ENCODE data around the gene BMP7. TPM values are rescaled to one million over a fixed set of nuclear protein-coding genes. Genes with fewer than 3 reads are reported as not detected.

The BMP7 gene
- total RNA-seq, 3 donors from 2014 or later, result 1.7 to 2.8 (median 2.0) TPM

DNA sequence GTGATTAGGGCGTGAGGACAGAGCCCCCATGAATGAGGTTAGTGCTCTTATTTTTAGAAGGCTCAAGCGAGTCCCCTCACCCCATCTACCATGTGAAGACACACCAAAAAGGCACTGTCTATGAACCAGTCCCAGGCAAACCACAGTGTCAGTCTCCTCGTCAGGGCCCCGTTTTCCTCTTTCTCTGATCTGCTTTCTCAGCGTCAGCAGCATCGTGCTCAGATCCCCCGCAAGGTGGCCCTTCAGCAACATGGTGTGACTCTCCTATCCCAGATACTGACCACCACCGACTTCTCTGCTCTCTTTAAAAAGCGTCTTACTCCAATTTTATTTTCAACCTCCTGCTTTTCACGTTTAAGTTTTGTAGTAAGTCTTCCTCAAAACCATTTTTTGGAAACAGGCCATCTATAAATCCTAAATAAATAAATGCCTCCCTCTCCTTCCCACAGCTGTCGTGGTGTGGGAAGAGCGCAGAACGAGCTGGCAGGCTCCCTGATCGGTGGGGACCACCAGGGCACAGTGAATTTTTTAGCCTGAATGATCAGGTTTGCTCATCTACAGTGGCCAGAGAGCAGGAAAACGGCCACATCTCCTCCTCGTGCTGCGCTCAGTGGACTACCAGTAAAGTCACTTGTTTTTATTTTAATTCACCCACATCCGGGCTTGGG lies 113.1 kb downstream of the BMP7 start:
- H3K4me3 ChIP-seq, result no peak overlapping the region
- no peaks in the 10 kb centered on the region for H3K9me3 ChIP-seq
- no peaks in the 10 kb centered on the region for H3K36me3 ChIP-seq (ENCODE audit: low read depth)
- H3K4me1 ChIP-seq (ENCODE audit: low read depth), result no peaks in the 10 kb centered on the region
- no peak for DNase-seq
- ATAC-seq, result no peak
- TF ChIP-seq, protein P1, sequence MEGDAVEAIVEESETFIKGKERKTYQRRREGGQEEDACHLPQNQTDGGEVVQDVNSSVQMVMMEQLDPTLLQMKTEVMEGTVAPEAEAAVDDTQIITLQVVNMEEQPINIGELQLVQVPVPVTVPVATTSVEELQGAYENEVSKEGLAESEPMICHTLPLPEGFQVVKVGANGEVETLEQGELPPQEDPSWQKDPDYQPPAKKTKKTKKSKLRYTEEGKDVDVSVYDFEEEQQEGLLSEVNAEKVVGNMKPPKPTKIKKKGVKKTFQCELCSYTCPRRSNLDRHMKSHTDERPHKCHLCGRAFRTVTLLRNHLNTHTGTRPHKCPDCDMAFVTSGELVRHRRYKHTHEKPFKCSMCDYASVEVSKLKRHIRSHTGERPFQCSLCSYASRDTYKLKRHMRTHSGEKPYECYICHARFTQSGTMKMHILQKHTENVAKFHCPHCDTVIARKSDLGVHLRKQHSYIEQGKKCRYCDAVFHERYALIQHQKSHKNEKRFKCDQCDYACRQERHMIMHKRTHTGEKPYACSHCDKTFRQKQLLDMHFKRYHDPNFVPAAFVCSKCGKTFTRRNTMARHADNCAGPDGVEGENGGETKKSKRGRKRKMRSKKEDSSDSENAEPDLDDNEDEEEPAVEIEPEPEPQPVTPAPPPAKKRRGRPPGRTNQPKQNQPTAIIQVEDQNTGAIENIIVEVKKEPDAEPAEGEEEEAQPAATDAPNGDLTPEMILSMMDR (IDR thresholded peaks at IDR 0.05), result no peak
- intact Hi-C loops (cut with DNase I, micrococcal nuclease), result no loop called here

DNA sequence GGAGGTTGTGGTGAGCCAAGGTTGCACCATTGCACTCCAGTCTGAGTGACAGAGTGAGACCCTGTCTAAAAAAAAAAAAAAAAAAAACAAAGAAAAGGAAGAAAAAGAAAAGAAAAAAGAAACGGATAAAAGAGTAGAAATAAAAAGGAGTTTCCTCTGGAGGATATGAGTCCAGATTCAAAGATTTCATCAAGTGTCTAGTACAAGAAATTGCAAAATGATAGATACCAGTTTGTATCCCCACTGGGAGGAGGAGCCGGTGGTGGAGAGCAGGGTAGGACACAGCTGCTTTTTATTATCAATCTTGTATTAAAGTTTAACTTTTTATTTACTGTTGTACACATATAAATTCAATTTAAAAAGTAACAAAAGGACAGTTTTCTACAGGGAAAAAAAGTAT lies 113.9 kb downstream of the BMP7 start:
- TF ChIP-seq, protein P1 (IDR thresholded peaks at IDR 0.05), result no peak
- no peaks in the 10 kb centered on the region for H3K36me3 ChIP-seq (ENCODE audit: low read depth)
- no peaks in the 10 kb centered on the region for H3K9me3 ChIP-seq
- intact Hi-C loops (cut with DNase I, micrococcal nuclease), result no loop called here
- H3K4me1 ChIP-seq (ENCODE audit: low read depth), result no peaks in the 10 kb centered on the region
- ATAC-seq, result no peak
- DNase-seq, result no peak
- no peak overlapping the region for H3K4me3 ChIP-seq

DNA sequence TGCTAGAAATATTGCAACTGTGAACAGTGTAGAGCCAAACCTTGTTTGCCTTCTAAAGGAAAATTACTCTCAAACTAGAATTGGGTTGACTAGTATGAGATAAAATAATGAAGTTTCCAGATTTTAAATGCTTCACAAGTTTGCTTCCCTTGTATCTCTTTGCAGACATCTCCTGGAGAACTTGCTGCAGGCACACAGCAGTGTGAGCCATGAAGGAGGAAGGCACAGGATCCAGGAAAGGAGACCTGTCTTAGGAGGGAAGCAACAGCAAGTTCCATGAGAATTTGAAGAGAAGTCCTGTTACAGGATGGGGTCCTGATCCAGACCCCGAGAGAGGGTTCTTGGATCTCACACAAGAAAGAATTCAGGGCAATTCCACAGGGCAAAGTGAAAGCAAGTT lies 115.9 kb downstream of the BMP7 start:
- Histone ChIP-seq H3K9me3 (no peaks in the 10 kb centered on the region), H3K4me1 (ENCODE audit: low read depth) (no peaks in the 10 kb centered on the region), H3K4me3 (no peak overlapping the region), H3K36me3 (ENCODE audit: low read depth) (no peaks in the 10 kb centered on the region)
- no peak for DNase-seq
- TF ChIP-seq, protein P1 (IDR thresholded peaks at IDR 0.05), result no peak
- intact Hi-C loops (cut with DNase I, micrococcal nuclease), result no loop called here
- ATAC-seq, result no peak

DNA sequence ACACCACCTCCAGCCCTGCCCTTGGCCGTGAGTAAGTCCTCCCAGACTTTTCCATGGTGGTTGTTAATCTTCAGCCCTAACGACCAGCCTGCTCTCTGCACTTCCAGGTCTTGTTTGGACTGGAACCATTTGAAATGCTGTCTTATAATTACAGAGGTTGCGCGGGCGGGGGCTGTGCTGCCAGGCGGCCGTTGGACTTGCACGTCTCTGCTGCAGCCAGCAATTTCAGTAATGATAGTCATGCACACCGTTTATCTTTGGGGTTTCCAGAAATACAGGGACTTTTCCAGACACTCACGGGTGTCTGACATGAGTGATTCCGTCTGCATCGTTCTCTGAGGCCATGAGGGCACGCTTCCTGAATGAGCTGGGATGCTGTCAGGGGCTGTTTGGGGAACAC lies 118.2 kb downstream of the BMP7 start:
- Histone ChIP-seq H3K36me3 (ENCODE audit: low read depth) (no peaks in the 10 kb centered on the region), H3K9me3 (no peaks in the 10 kb centered on the region), H3K4me3 (no peak overlapping the region), H3K4me1 (ENCODE audit: low read depth) (no peaks in the 10 kb centered on the region)
- DNase-seq (no peak), ATAC-seq (no peak)
- intact Hi-C loops (cut with DNase I, micrococcal nuclease), result no loop called here
- TF ChIP-seq, protein P1 (IDR thresholded peaks at IDR 0.05), result no peak

DNA sequence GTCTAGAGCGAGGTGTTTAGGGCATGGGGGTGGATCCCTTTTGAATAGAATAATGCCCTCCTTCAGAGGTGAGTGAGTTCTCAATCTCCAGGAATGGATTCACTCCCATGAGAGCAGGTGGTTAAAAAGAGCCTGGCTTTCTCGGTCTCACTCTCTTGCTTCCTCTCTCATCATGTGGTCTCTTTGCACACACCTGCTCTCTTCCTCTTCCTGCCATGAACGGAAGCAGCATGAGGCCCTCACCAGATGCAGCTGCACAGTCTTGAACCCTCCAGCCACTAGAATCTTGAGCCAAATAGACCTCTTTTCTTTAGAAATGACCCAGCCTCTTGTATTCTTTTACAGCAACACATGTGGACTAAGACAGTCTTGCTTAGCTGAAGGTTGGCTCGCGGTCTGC lies 119.3 kb downstream of the BMP7 start:
- Histone ChIP-seq H3K4me3 (no peak overlapping the region), H3K36me3 (ENCODE audit: low read depth) (no peaks in the 10 kb centered on the region), H3K9me3 (no peaks in the 10 kb centered on the region), H3K4me1 (ENCODE audit: low read depth) (no peaks in the 10 kb centered on the region)
- no peak for ATAC-seq
- TF ChIP-seq, protein P1 (IDR thresholded peaks at IDR 0.05), result no peak
- intact Hi-C loops (cut with DNase I, micrococcal nuclease), result no loop called here
- DNase-seq, result no peak

DNA sequence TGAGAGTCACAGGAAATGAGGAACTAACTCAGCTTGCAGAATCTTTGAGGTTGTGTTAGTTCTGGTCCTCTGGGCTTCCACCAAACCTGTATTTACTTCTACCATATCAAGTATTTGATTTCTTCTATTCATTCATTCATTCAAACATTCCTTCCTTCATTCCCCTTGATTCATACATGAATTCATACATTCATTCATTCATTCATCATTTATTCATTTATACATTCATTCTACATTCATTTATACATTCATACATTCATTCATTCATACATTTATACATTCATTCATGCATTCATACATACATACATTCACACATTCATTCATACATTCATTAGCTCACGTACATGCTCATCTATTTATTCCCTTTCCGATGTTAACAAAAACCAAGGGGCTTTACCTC lies 120.3 kb downstream of the BMP7 start:
- Histone ChIP-seq H3K4me1 (ENCODE audit: low read depth) (no peaks in the 10 kb centered on the region), H3K4me3 (no peak overlapping the region), H3K9me3 (no peaks in the 10 kb centered on the region), H3K36me3 (ENCODE audit: low read depth) (no peaks in the 10 kb centered on the region)
- DNase-seq (no peak), ATAC-seq (no peak)
- TF ChIP-seq, protein P1 (IDR thresholded peaks at IDR 0.05), result no peak
- intact Hi-C loops (cut with DNase I, micrococcal nuclease), result no loop called here

Data from mucosa of descending colon (tissue), 3 donors.